B cell (primary cell): ENCODE measurements around the gene SUOX. TPM values are rescaled to one million over a fixed set of nuclear protein-coding genes. Genes with fewer than 3 reads are reported as not detected.

ENCODE experiments used
- ATAC-seq: fragments of 200-7000 bp; cut with Tn5 transposase; one replicate; pipeline ENCODE4 v1.10.0; 2021; ENCODE audit warnings: low read depth, mild to moderate bottlenecking, moderate number of reproducible peaks, moderate library complexity
- CTCF ChIA-PET: fragments of 350-600 bp; sonication (Branson Sonifier 250); formaldehyde crosslinking; loops from one replicate; lab custom pipeline; 2021; ENCODE audit warnings: antibody characterized with exemption, inconsistent platforms; lab: Charles Lee
- POLR2A ChIA-PET: fragments of 350-600 bp; sonication (Branson Sonifier 250); formaldehyde crosslinking; loops from one replicate; lab custom pipeline; 2021; ENCODE audit warnings: antibody characterized with exemption; lab: Charles Lee
- DNase-seq: peaks from one replicate; pipeline ENCODE4 v3.0.0; 2013
- H2AFZ ChIP-seq: 2 replicates; pipeline ENCODE4 v1.6.1; 2012; ENCODE audit warnings: mild to moderate bottlenecking, low read depth, low read length; ENCODE audit not compliant: insufficient read depth, poor library complexity, severe bottlenecking
- H3K27ac ChIP-seq, 2 donors: 1 replicate in 1 of 2; 2 replicates in 1 of 2; pipeline ENCODE4 v1.5.1; 2012 to 2013; ENCODE audit warnings: low read length in 2 of 2, mild to moderate bottlenecking in 2 of 2, moderate library complexity in 1 of 2
- H3K27me3 ChIP-seq, 4 experiments: fragments of 200-600 bp in 1 of 4; sonication (generic) in 1 of 4; replicated peaks in 1 of 4; 1 replicate in 2 of 4; 2 replicates in 2 of 4; pipeline versions ENCODE4 v1.6.1 to v1.7.0; 2013 to 2016; ENCODE audit warnings: low read length in 3 of 4, mild to moderate bottlenecking in 2 of 4, mixed read lengths in 1 of 4, moderate library complexity in 1 of 4; ENCODE audit not compliant: insufficient read depth in 4 of 4, control insufficient read depth in 3 of 4; ENCODE audit errors: control extremely low read depth in 1 of 4
- H3K36me3 ChIP-seq, 2 experiments: replicated peaks in 1 of 2; 1 replicate in 1 of 2; 2 replicates in 1 of 2; pipeline versions ENCODE4 v1.6.1 to v1.7.1; 2013; ENCODE audit warnings: low read length in 1 of 2; ENCODE audit not compliant: insufficient read depth in 2 of 2, control insufficient read depth in 1 of 2; ENCODE audit errors: control extremely low read depth in 1 of 2, extremely low read depth in 1 of 2
- H3K4me1 ChIP-seq, 2 donors: fragments of 200-600 bp in 1 of 2; sonication (generic) in 1 of 2; 1 replicate in 1 of 2; 2 replicates in 1 of 2; pipeline versions ENCODE4 v1.5.1 to v1.6.1; 2013 to 2017; ENCODE audit warnings: low read length in 2 of 2; ENCODE audit not compliant: control insufficient read depth in 2 of 2, insufficient read depth in 2 of 2
- H3K4me2 ChIP-seq: replicated peaks from 2 replicates; pipeline ENCODE3; 2012; ENCODE audit warnings: mild to moderate bottlenecking, low read depth, low read length; ENCODE audit not compliant: poor library complexity, severe bottlenecking
- H3K4me3 ChIP-seq, 5 experiments: fragments of 200-600 bp in 1 of 5; sonication (generic) in 1 of 5; 1 replicate in 3 of 5; 2 replicates in 2 of 5; pipeline versions ENCODE4 v1.5.1 to v1.7.0; 2011 to 2016; ENCODE audit warnings: low read length in 4 of 5, mild to moderate bottlenecking in 4 of 5, low read depth in 2 of 5, control low read depth in 1 of 5, moderate library complexity in 1 of 5; ENCODE audit not compliant: insufficient read depth in 1 of 5; ENCODE audit errors: control extremely low read depth in 1 of 5, extremely low read depth in 1 of 5
- H3K79me2 ChIP-seq: fragments of 200-600 bp; sonication (generic); one replicate; pipeline ENCODE4 v1.6.0; 2016; ENCODE audit warnings: low read length; ENCODE audit not compliant: control insufficient read depth, insufficient read depth
- H3K9ac ChIP-seq: fragments of 200-600 bp; sonication (generic); 2 replicates; pipeline ENCODE4 v1.6.1; 2017; ENCODE audit warnings: mild to moderate bottlenecking, low read length, moderate library complexity
- H3K9me3 ChIP-seq, 3 donors: one replicate each; pipeline versions ENCODE4 v1.6.1 to v1.7.1; 2013; ENCODE audit warnings: low read length in 2 of 3; ENCODE audit not compliant: control insufficient read depth in 2 of 3, insufficient read depth in 1 of 3; ENCODE audit errors: control extremely low read depth in 1 of 3
- H4K20me1 ChIP-seq: 2 replicates; pipeline ENCODE4 v1.6.0; 2012; ENCODE audit warnings: mild to moderate bottlenecking, low read length; ENCODE audit not compliant: insufficient read depth, control insufficient read depth, poor library complexity, severe bottlenecking
- H3K27ac Mint-ChIP-seq: one replicate; pipeline ENCODE4 v1.8.0; 2021; ENCODE audit warnings: mixed read lengths
- H3K27me3 Mint-ChIP-seq: one replicate; pipeline ENCODE4 v1.8.0; 2021; ENCODE audit warnings: mixed read lengths
- H3K4me1 Mint-ChIP-seq: one replicate; pipeline ENCODE4 v1.8.0; 2021; ENCODE audit warnings: mixed read lengths
- H3K4me3 Mint-ChIP-seq: one replicate; pipeline ENCODE4 v1.8.0; 2021; ENCODE audit warnings: mixed read lengths
- H3K9me3 Mint-ChIP-seq: one replicate; pipeline ENCODE4 v1.8.0; 2022; ENCODE audit warnings: mixed read lengths; ENCODE audit not compliant: insufficient read depth
- CTCF ChIP-seq: fragments of 200-600 bp; IDR thresholded peaks from one replicate; pipeline ENCODE4 v1.8.0; 2022; ENCODE audit warnings: antibody characterized with exemption, mild to moderate bottlenecking
- EZH2 ChIP-seq: IDR thresholded peaks from 2 replicates; pipeline ENCODE4 v1.6.1; 2012; ENCODE audit warnings: borderline replicate concordance, low read depth, mild to moderate bottlenecking, moderate library complexity, low read length; ENCODE audit not compliant: insufficient read depth, poor library complexity, severe bottlenecking
- WGBS: methylation state at CpG from one replicate; pipeline ENCODE4 v1.1.5; 2013; ENCODE audit warnings: missing lambda C conversion rate; ENCODE audit not compliant: insufficient coverage; 5-methylcytosine and 5-hydroxymethylcytosine counted together
- intact Hi-C: fragments of 100-400 bp; cut with micrococcal nuclease; formaldehyde crosslinking; loops from one replicate; pipeline ENCODE4 v1.10.0; 2022
- polyA plus RNA-seq: library from polyadenylated mRNA; depleted of rRNA; stranded (reverse); fragments of >200 nt; gene quantifications from 2 replicates; pipeline ENCODE4 v1.2.3, GENCODE V29; 2012
- total RNA-seq, 2 donors: library from RNA; stranded (reverse); fragments of 120-200 nt in 1 of 2; gene quantifications; 1 replicate in 1 of 2; 2 replicates in 1 of 2; pipeline versions ENCODE4 v1.2.3 to v1.2.4, GENCODE V29; 2013 to 2022

The SUOX gene
- total and polyA plus RNA-seq, 2 donors (not counting 1 experiment from before 2014, with no cell fraction given): 3.1 to 7.5 TPM

- no peak for DNase-seq
- H3K4me2 ChIP-seq: no peak overlapping the region
- Mint-ChIP-seq H3K4me1 (peaks cover 17% of the 10 kb centered on the region), H3K9me3 (no peaks in the 10 kb centered on the region), H3K27me3 (no peaks in the 10 kb centered on the region), H3K27ac (no peak overlapping the region), H3K4me3 (no peak overlapping the region)
- H3K27ac ChIP-seq: no peak overlapping the region
- intact Hi-C loops: no loop called here
- H3K27me3 ChIP-seq: no peaks in the 10 kb centered on the region
- peaks cover 0 to 2% of the 10 kb centered on the region in 2 experiments for H3K36me3 ChIP-seq
- H4K20me1 ChIP-seq: peaks cover 11% of the 10 kb centered on the region
- H3K4me3 ChIP-seq: no peak overlapping the region
- ATAC-seq: no peak
- TF ChIP-seq EZH2 (no peak), CTCF (no peak)
- H3K79me2 ChIP-seq: peaks cover 14% of the 10 kb centered on the region
- H3K9ac ChIP-seq: no peak overlapping the region
- no peak overlapping the region for H2AFZ ChIP-seq
- no peaks in the 10 kb centered on the region for H3K9me3 ChIP-seq
- POLR2A ChIA-PET: no interaction called here
- WGBS: no CpG with 5 or more reads among the region's 2 CpGs
- peaks cover 13 to 14% of the 10 kb centered on the region in 2 donors for H3K4me1 ChIP-seq
- CTCF ChIA-PET: interaction anchor here (0.5 to 1.9 kb wide), 4 partner anchors 41 to 300 kb away, joined by 3 to 11 read pairs (median 4); partner anchors contain the start of gene SUOX
Measured at GRCh38 chr12:56038022-56038655, 41.1 kb downstream of the SUOX start.

- DNase-seq (no peak), ATAC-seq (no peak)
- POLR2A ChIA-PET: interaction anchor here (1.0 kb wide), 1 partner anchor 87 kb away, joined by 3 read pairs; no protein-coding TSS in a partner anchor
- peaks cover 6 to 19% of the 10 kb centered on the region in 2 experiments for H3K36me3 ChIP-seq
- H3K4me3 ChIP-seq: no peak overlapping the region
- no peak overlapping the region for H2AFZ ChIP-seq
- H3K9me3 ChIP-seq: no peaks in the 10 kb centered on the region
- Mint-ChIP-seq H3K27ac (no peak overlapping the region), H3K4me3 (no peak overlapping the region), H3K9me3 (no peaks in the 10 kb centered on the region), H3K4me1 (peaks cover 22% of the 10 kb centered on the region), H3K27me3 (no peaks in the 10 kb centered on the region)
- no peak overlapping the region for H3K27ac ChIP-seq
- H3K27me3 ChIP-seq: no peaks in the 10 kb centered on the region
- CTCF ChIA-PET: interaction anchor here (0.6 to 2.3 kb wide), 11 partner anchors 14 to 1638 kb away, joined by 3 to 18 read pairs (median 4); partner anchors contain the start of genes ORMDL2, SARNP and SUOX
- TF ChIP-seq CTCF: no peak
- TF ChIP-seq EZH2: no peak
- WGBS: no CpG with 5 or more reads among the region's 1 CpG
- peaks cover 18 to 21% of the 10 kb centered on the region in 2 donors for H3K4me1 ChIP-seq
- H4K20me1 ChIP-seq: peaks cover 16% of the 10 kb centered on the region
- H3K79me2 ChIP-seq: peaks cover 20% of the 10 kb centered on the region
- H3K9ac ChIP-seq: no peak overlapping the region
- no peak overlapping the region for H3K4me2 ChIP-seq
- intact Hi-C loops: loop anchor here (5.0 to 10.0 kb wide), 2 partner anchors 145 to 647 kb away; partner anchors contain the start of genes PTGES3 and SMARCC2
Measured at GRCh38 chr12:56040151-56040550, 43.1 kb downstream of the SUOX start.
